HL-60 (cell line): ENCODE measurements around the gene TRDN.

ENCODE experiments used
- DNase-seq, 2 experiments: peaks; one replicate each; pipeline ENCODE4 v3.0.0-alpha.2; 2010 to 2020; ENCODE audit warnings: low read depth in 1 of 2, low spot score in 1 of 2
- H3K27ac ChIP-seq: fragments of 250-450 bp; sonication (Bioruptor Pico); replicated peaks from 2 replicates; pipeline ENCODE4 v1.5.1; 2020; ENCODE audit warnings: mild to moderate bottlenecking, moderate library complexity
- H3K27me3 ChIP-seq: fragments of 250-450 bp; sonication (Bioruptor Pico); 2 replicates; pipeline ENCODE4 v1.5.1; 2021; ENCODE audit warnings: mild to moderate bottlenecking, moderate library complexity; ENCODE audit not compliant: insufficient read depth, poor library complexity, severe bottlenecking
- H3K4me3 ChIP-seq: replicated peaks from 2 replicates; pipeline ENCODE4 v1.5.1; 2011; ENCODE audit warnings: mild to moderate bottlenecking, control low read depth, low read length; ENCODE audit not compliant: insufficient read depth
- CTCF ChIP-seq: IDR thresholded peaks from one replicate; pipeline ENCODE4 v1.5.1; 2011; ENCODE audit warnings: low read length, control low read depth, inconsistent platforms; ENCODE audit not compliant: insufficient read depth
- GABPA ChIP-seq: IDR thresholded peaks from 2 replicates; pipeline ENCODE4 v1.6.1; 2012; ENCODE audit warnings: low read depth
- POLR2AphosphoS5 ChIP-seq: IDR thresholded peaks from 2 replicates; pipeline ENCODE4 v1.6.1; 2012; ENCODE audit warnings: low read depth
- REST ChIP-seq: IDR thresholded peaks from 2 replicates; pipeline ENCODE4 v1.6.1; 2012; ENCODE audit warnings: low read depth; ENCODE audit not compliant: insufficient replicate concordance
- SPI1 ChIP-seq: IDR thresholded peaks from 2 replicates; pipeline ENCODE4 v1.6.1; 2012; ENCODE audit warnings: low read depth, mild to moderate bottlenecking, borderline replicate concordance

TRDN gene

GRCh38 chr6:123663436-123663835, 26.7 kb upstream of the TRDN start:
- Histone ChIP-seq H3K27me3 (no peaks in the 10 kb centered on the region), H3K27ac (no peak overlapping the region), H3K4me3 (no peak overlapping the region)
- TF ChIP-seq CTCF (no peak), SPI1 (no peak), POLR2AphosphoS5 (no peak), REST (no peak), GABPA (no peak)
- no peak for DNase-seq

GRCh38 chr6:123662757-123663156, 26.0 kb upstream of the TRDN start:
- no peak overlapping the region for H3K27ac ChIP-seq
- no peaks in the 10 kb centered on the region for H3K27me3 ChIP-seq
- DNase-seq = no peak
- no peak for TF ChIP-seq SPI1
- no peak for TF ChIP-seq CTCF
- no peak for TF ChIP-seq GABPA
- TF ChIP-seq POLR2AphosphoS5 = no peak
- TF ChIP-seq REST = no peak
- no peak overlapping the region for H3K4me3 ChIP-seq

- Histone ChIP-seq H3K27me3 (no peaks in the 10 kb centered on the region), H3K4me3 (no peak overlapping the region), H3K27ac (no peak overlapping the region)
- TF ChIP-seq SPI1 (no peak), CTCF (no peak), GABPA (no peak), REST (no peak), POLR2AphosphoS5 (no peak)
- no peak for DNase-seq
These were observed 24.5 kb upstream of the TRDN start for GRCh38 chr6:123661105-123661891.
